Astrocyte of the cerebellum (primary cell): Measurements from ENCODE around the gene MT4.

Experiments used
- DNase-seq: peaks from one replicate; pipeline ENCODE4 v3.0.0-alpha.2; 2011; ENCODE audit warnings: low read depth
- H3K4me3 ChIP-seq: 2 replicates; pipeline ENCODE4 v1.5.1; 2011; ENCODE audit warnings: mild to moderate bottlenecking, low read depth, low read length, moderate library complexity
- in situ Hi-C: cut with HindIII; loops from 2 replicates; pipeline ENCODE4 v1.10.0; 2017; ENCODE audit warnings: low sequenced_read_pairs
- TF ChIP-seq, protein P1 (sequence below): IDR thresholded peaks from 2 replicates; pipeline ENCODE4 v1.5.1; 2012; ENCODE audit warnings: low read length, low read depth, moderate library complexity, mild to moderate bottlenecking; ENCODE audit errors: missing control alignments

Gene MT4

DNA sequence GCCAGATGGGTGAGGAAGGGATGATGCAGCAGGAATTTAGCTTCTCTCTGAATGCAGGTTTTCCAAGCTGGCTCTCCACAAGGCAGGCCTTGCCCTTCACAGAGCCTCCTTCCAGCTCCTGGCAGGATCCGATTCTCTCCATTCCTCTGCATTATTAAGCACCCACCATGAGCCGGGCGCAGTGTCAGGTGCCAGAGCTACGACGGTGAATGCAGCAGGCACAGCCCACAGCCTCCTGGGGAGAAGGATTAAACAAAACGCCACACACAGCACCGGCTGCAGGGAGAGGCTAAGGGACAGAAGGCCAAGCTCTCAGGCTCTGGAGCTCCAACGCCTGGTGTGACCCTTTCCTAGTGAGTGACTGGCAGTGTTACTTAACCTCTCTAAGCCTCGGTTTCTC, 36.5 kb downstream of the MT4 start:
- DNase-seq: no peak
- in situ Hi-C loops: no loop called here
- TF ChIP-seq, protein P1, sequence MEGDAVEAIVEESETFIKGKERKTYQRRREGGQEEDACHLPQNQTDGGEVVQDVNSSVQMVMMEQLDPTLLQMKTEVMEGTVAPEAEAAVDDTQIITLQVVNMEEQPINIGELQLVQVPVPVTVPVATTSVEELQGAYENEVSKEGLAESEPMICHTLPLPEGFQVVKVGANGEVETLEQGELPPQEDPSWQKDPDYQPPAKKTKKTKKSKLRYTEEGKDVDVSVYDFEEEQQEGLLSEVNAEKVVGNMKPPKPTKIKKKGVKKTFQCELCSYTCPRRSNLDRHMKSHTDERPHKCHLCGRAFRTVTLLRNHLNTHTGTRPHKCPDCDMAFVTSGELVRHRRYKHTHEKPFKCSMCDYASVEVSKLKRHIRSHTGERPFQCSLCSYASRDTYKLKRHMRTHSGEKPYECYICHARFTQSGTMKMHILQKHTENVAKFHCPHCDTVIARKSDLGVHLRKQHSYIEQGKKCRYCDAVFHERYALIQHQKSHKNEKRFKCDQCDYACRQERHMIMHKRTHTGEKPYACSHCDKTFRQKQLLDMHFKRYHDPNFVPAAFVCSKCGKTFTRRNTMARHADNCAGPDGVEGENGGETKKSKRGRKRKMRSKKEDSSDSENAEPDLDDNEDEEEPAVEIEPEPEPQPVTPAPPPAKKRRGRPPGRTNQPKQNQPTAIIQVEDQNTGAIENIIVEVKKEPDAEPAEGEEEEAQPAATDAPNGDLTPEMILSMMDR: no peak
- no peak overlapping the region for H3K4me3 ChIP-seq

DNA sequence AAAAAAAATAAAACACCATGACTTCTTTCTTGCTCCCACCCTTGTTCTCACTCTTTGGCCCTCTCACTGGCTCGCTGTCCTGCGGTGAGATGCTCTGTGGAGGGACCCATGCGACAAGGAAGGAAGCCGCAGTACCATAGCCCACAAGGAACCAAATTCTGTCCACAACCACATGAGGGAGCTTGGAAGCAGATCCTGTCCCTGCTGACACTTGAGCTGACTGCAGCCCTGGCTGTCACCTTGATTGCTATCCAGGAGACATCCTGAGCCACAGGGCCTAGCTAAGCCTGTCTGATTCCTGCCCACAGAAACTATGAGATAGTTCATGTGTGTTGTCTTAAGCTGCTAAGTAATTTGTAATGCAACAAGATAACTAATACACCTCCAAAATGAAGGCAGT, 38.7 kb downstream of the MT4 start:
- in situ Hi-C loops: no loop called here
- TF ChIP-seq, protein P1: peak; percentile 48
- DNase-seq: no peak
- H3K4me3 ChIP-seq: no peak overlapping the region

DNA sequence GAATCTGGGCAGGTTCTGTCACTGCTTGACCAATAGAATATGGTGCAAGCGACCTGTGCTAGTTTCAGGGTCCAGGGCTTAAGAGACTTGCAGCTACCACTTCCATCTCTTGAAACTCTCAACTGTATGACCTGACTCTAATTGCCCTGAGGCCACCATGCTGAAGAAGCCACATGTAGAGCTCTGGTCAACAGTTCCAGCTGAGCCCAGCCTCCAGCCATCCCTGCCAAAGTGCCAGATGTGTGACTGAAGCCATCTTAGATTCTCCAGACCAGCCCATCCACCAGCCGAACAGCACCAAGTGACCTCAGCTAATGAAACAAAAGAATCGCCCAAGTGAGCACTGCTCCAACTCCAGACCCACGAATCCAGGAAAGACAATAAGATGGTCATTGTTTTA, 40.1 kb downstream of the MT4 start:
- no peak overlapping the region for H3K4me3 ChIP-seq
- in situ Hi-C loops: no loop called here
- TF ChIP-seq, protein P1: no peak
- DNase-seq: no peak

DNA sequence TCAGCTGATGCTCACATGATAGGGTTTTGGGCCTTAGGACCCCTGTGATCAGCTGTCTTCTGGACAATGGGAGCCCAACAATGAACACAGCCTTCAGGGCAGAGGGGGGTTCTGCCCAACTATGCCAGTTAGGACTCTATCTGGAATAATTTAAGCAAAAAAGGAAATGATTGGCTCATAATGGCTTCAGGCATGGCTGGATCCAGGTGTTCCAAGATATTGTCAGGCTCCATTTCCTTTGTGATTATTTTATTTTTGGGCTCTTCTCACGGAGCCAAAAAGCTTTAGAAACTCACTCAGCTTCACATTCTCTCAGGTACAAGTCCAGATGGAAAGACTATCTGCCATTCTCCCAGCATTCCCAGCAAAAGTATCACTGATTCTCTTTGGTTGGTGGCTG, 40.6 kb downstream of the MT4 start:
- TF ChIP-seq, protein P1: no peak
- no peak for DNase-seq
- no peak overlapping the region for H3K4me3 ChIP-seq
- in situ Hi-C loops: no loop called here

DNA sequence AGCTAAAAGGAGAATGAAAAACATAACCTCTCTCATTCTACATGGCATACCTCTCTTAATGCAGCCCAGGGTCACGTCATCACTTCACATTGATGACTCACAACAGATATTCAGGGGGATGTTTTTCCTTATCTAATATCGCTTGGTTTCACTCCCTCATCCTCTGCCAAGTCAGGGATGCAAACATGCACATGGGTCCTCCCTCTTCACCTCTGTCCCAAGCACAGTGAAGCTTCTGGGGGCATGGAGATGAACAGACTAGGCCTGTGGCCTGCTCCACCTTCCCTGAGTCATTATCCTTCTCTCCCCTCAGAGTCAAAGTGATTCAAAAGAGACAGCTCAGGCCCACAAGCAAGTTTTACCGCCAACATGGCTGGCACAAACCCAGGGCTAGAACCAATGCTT, 41.2 kb downstream of the MT4 start:
- H3K4me3 ChIP-seq: no peak overlapping the region
- TF ChIP-seq, protein P1: no peak
- no peak for DNase-seq

DNA sequence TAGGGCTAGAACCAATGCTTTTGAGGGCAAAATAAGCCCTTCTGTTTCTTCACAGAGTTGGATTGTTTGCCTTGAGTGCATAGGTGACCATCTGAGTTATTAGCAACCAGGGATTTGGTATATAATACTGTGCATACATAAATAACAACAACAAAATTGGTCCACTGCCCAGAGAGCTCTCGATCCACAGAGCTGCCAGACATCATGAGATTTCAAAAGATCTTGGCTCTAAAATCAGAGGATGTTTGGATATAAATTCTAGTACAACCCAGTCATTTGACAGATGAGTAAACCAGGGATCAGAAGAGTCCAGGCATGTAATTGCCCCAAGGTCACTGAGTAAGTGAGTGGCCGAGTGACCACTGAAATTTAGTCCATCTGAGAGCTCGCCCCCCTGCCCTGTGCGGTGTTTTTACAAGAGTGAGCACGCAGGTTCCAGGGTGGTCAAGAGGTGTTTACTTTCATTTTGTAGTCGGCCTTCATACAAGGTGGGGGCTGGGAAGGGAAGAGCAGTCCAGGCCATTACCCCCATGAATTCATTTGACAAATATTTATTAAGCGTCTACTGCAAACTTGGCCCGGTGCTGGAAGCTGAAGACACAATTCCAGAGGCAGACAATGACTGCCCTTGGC, 41.7 kb downstream of the MT4 start:
- DNase-seq: peak; percentile 56
- peak overlapping the region; percentile 18 for H3K4me3 ChIP-seq
- in situ Hi-C loops: no loop called here
- TF ChIP-seq, protein P1: no peak

More for the DNA sequence above, 41.2 kb downstream of the MT4 start:
- in situ Hi-C loops: no loop called here
